ENCODE data around the gene MARS1. TPM values are rescaled to one million over a fixed set of nuclear protein-coding genes. Genes with fewer than 3 reads are reported as not detected.
"Not testable (repeated sequence)": the region's sequence is repeated elsewhere in the genome, so short reads cannot be mapped to it uniquely, and the experiment has no call there.

Gene MARS1
- total RNA-seq, 4 donors from 2014 or later, result 29.1 to 160 (median 76.8) TPM

GRCh38 chr12:57491393-57492280 is 3.8 kb downstream of the MARS1 start:
- intact Hi-C loops (cut with DNase I; ENCODE audit: low total_unique reads), result no loop called here
- Histone ChIP-seq H3K27ac (no peak overlapping the region), H3K9me3 (no peaks in the 10 kb centered on the region), H3K4me3 (no peak overlapping the region), H3K27me3 (no peaks in the 10 kb centered on the region), H3K36me3 (no peaks in the 10 kb centered on the region), H3K4me1 (peaks cover 0 to 6% of the 10 kb centered on the region in 2 donors)
- no peak for DNase-seq
- TF ChIP-seq POLR2A (IDR thresholded peaks at IDR 0.05) (no peak), CTCF (IDR thresholded peaks at IDR 0.05) (no peak)

GRCh38 chr12:57495051-57495701 is 7.3 kb downstream of the MARS1 start:
- DNase-seq; H3K36me3 ChIP-seq; H3K4me3 ChIP-seq; intact Hi-C loops (cut with DNase I; ENCODE audit: low total_unique reads); H3K9me3 ChIP-seq; H3K27ac ChIP-seq; H3K27me3 ChIP-seq; H3K4me1 ChIP-seq: not testable (repeated sequence)

- intact Hi-C loops (cut with DNase I; ENCODE audit: low total_unique reads), result no loop called here
- no peaks in the 10 kb centered on the region for H3K9me3 ChIP-seq
- H3K36me3 ChIP-seq, result no peaks in the 10 kb centered on the region
- no peak overlapping the region for H3K27ac ChIP-seq
- no peaks in the 10 kb centered on the region for H3K4me1 ChIP-seq
- no peaks in the 10 kb centered on the region for H3K27me3 ChIP-seq
- no peak overlapping the region for H3K4me3 ChIP-seq
- DNase-seq, result no peak
- no peak for TF ChIP-seq CTCF (IDR thresholded peaks at IDR 0.05)
- no peak for TF ChIP-seq POLR2A (IDR thresholded peaks at IDR 0.05)
Observed at GRCh38 chr12:57496822-57497221, 9.0 kb downstream of the MARS1 start.

- intact Hi-C loops (cut with DNase I; ENCODE audit: low total_unique reads), result no loop called here
- H3K4me3 ChIP-seq, result no peak overlapping the region
- no peaks in the 10 kb centered on the region for H3K27me3 ChIP-seq
- no peak overlapping the region for H3K27ac ChIP-seq
- TF ChIP-seq POLR2A (IDR thresholded peaks at IDR 0.05) (no peak), CTCF (IDR thresholded peaks at IDR 0.05) (no peak)
- H3K9me3 ChIP-seq, result no peaks in the 10 kb centered on the region
- H3K36me3 ChIP-seq, result no peaks in the 10 kb centered on the region
- DNase-seq, result no peak
- H3K4me1 ChIP-seq, result no peaks in the 10 kb centered on the region
Observed at GRCh38 chr12:57497223-57498131, 9.6 kb downstream of the MARS1 start.

- H3K27ac ChIP-seq, result no peak overlapping the region
- TF ChIP-seq POLR2A (IDR thresholded peaks at IDR 0.05) (no peak), CTCF (IDR thresholded peaks at IDR 0.05) (no peak)
- no peak for DNase-seq
- intact Hi-C loops (cut with DNase I; ENCODE audit: low total_unique reads), result no loop called here
- no peaks in the 10 kb centered on the region for H3K9me3 ChIP-seq
- H3K4me1 ChIP-seq, result no peaks in the 10 kb centered on the region
- no peak overlapping the region for H3K4me3 ChIP-seq
- no peaks in the 10 kb centered on the region for H3K27me3 ChIP-seq
- no peaks in the 10 kb centered on the region for H3K36me3 ChIP-seq
Observed at GRCh38 chr12:57498132-57498502, 10.2 kb downstream of the MARS1 start.

All from uterus (tissue), 4 donors.